Measurements from ENCODE around the gene SCAMP1. TPM values are rescaled to one million over a fixed set of nuclear protein-coding genes. Genes with fewer than 3 reads are reported as not detected.
A peak's percentile ranks its signal among the peaks of the same experiment; 100 is the strongest.

The SCAMP1 gene
- total and polyA plus RNA-seq, 2 donors (not counting 1 experiment from before 2014, with no cell fraction given), result 44.3 to 60.6 TPM

DNA sequence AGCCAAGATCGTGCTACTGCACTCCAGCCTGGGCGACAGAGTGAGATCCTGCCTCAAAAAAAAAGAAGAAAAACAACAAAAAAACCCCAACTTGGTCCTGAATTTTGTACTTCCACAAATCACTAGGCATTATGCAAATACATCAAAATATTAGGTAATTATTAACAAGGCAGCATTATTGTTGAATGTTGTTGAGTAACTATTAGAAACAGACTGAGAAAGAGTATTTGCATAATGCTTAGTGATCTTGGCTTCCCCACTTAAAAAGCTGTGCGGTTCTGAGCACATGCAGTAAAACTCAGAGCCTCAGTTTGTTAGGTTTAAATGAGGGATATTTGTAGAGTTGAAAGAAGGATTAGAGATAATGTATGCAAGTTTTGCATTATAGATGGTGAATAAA lies 64.2 kb downstream of the SCAMP1 start:
- no peak for TF ChIP-seq EZH2 (IDR thresholded peaks at IDR 0.05; ENCODE audit: low read length, missing control alignments)
- TF ChIP-seq CTCF (conservative IDR thresholded peaks at IDR 0.05 in 1 of 2, IDR thresholded peaks at IDR 0.05 in 1 of 2; ENCODE audit: low read depth in 1 of 2, low read length in 2 of 2), result no peak
- H3K27ac ChIP-seq (ENCODE audit: insufficient read depth, low read length), result no peak overlapping the region
- H3K4me3 ChIP-seq (replicated peaks in 1 of 4; ENCODE audit: control extremely low read depth in 1 of 4, insufficient read depth in 1 of 4, low read depth in 3 of 4, low read length in 4 of 4), result no peak overlapping the region
- no peak overlapping the region for H3K4me2 ChIP-seq (ENCODE audit: extremely low read depth, insufficient read depth, low read length)
- H4K20me1 ChIP-seq (ENCODE audit: control insufficient read depth, extremely low read depth, insufficient read depth, low read length), result no peaks in the 10 kb centered on the region
- no peaks in the 10 kb centered on the region for H3K79me2 ChIP-seq (ENCODE audit: control insufficient read depth, insufficient read depth, low read length)
- no peak overlapping the region for H3K9ac ChIP-seq (ENCODE audit: insufficient read depth, low read length)
- H3K36me3 ChIP-seq (ENCODE audit: control insufficient read depth, insufficient read depth, low read length), result peaks cover 2% of the 10 kb centered on the region
- DNase-seq (ENCODE audit: low read depth in 2 of 2), result no peak
- H3K4me1 ChIP-seq (ENCODE audit: control insufficient read depth, extremely low read depth, insufficient read depth, low read length), result no peaks in the 10 kb centered on the region
- no peaks in the 10 kb centered on the region for H3K27me3 ChIP-seq (ENCODE audit: control insufficient read depth, insufficient read depth, low read length)
- no peak overlapping the region for H2AFZ ChIP-seq (ENCODE audit: low read length)
- H3K9me3 ChIP-seq (ENCODE audit: control insufficient read depth, insufficient read depth, low read depth, low read length), result no peaks in the 10 kb centered on the region

- no peaks in the 10 kb centered on the region for H3K9me3 ChIP-seq (ENCODE audit: control insufficient read depth, insufficient read depth, low read depth, low read length)
- TF ChIP-seq EZH2 (IDR thresholded peaks at IDR 0.05; ENCODE audit: low read length, missing control alignments) (no peak), CTCF (conservative IDR thresholded peaks at IDR 0.05 in 1 of 2, IDR thresholded peaks at IDR 0.05 in 1 of 2; ENCODE audit: low read depth in 1 of 2, low read length in 2 of 2) (no peak)
- no peak overlapping the region for H2AFZ ChIP-seq (ENCODE audit: low read length)
- H3K4me2 ChIP-seq (ENCODE audit: extremely low read depth, insufficient read depth, low read length), result no peak overlapping the region
- peak in 1 of 2 donors; percentile 8 for DNase-seq (ENCODE audit: low read depth in 2 of 2)
- no peaks in the 10 kb centered on the region for H3K27me3 ChIP-seq (ENCODE audit: control insufficient read depth, insufficient read depth, low read length)
- H3K36me3 ChIP-seq (ENCODE audit: control insufficient read depth, insufficient read depth, low read length), result peaks cover 2% of the 10 kb centered on the region
- no peaks in the 10 kb centered on the region for H4K20me1 ChIP-seq (ENCODE audit: control insufficient read depth, extremely low read depth, insufficient read depth, low read length)
- no peak overlapping the region for H3K9ac ChIP-seq (ENCODE audit: insufficient read depth, low read length)
- no peaks in the 10 kb centered on the region for H3K4me1 ChIP-seq (ENCODE audit: control insufficient read depth, extremely low read depth, insufficient read depth, low read length)
- no peak overlapping the region for H3K4me3 ChIP-seq (replicated peaks in 1 of 4; ENCODE audit: control extremely low read depth in 1 of 4, insufficient read depth in 1 of 4, low read depth in 3 of 4, low read length in 4 of 4)
- no peak overlapping the region for H3K27ac ChIP-seq (ENCODE audit: insufficient read depth, low read length)
- H3K79me2 ChIP-seq (ENCODE audit: control insufficient read depth, insufficient read depth, low read length), result no peaks in the 10 kb centered on the region
These were observed 69.0 kb downstream of the SCAMP1 start for GRCh38 chr5:78429332-78429980.

- H3K9me3 ChIP-seq (ENCODE audit: control insufficient read depth, insufficient read depth, low read depth, low read length), result no peaks in the 10 kb centered on the region
- H3K79me2 ChIP-seq (ENCODE audit: control insufficient read depth, insufficient read depth, low read length), result no peaks in the 10 kb centered on the region
- no peak for TF ChIP-seq EZH2 (IDR thresholded peaks at IDR 0.05; ENCODE audit: low read length, missing control alignments)
- no peak for TF ChIP-seq CTCF (conservative IDR thresholded peaks at IDR 0.05 in 1 of 2, IDR thresholded peaks at IDR 0.05 in 1 of 2; ENCODE audit: low read depth in 1 of 2, low read length in 2 of 2)
- DNase-seq (ENCODE audit: low read depth in 2 of 2), result peak in 1 of 2 donors; percentile 8
- H4K20me1 ChIP-seq (ENCODE audit: control insufficient read depth, extremely low read depth, insufficient read depth, low read length), result no peaks in the 10 kb centered on the region
- H3K9ac ChIP-seq (ENCODE audit: insufficient read depth, low read length), result no peak overlapping the region
- H3K36me3 ChIP-seq (ENCODE audit: control insufficient read depth, insufficient read depth, low read length), result peaks cover 2% of the 10 kb centered on the region
- H3K4me2 ChIP-seq (ENCODE audit: extremely low read depth, insufficient read depth, low read length), result no peak overlapping the region
- no peak overlapping the region for H3K4me3 ChIP-seq (replicated peaks in 1 of 4; ENCODE audit: control extremely low read depth in 1 of 4, insufficient read depth in 1 of 4, low read depth in 3 of 4, low read length in 4 of 4)
- no peaks in the 10 kb centered on the region for H3K27me3 ChIP-seq (ENCODE audit: control insufficient read depth, insufficient read depth, low read length)
- no peak overlapping the region for H2AFZ ChIP-seq (ENCODE audit: low read length)
- no peak overlapping the region for H3K27ac ChIP-seq (ENCODE audit: insufficient read depth, low read length)
- no peaks in the 10 kb centered on the region for H3K4me1 ChIP-seq (ENCODE audit: control insufficient read depth, extremely low read depth, insufficient read depth, low read length)
These were observed 70.4 kb downstream of the SCAMP1 start for GRCh38 chr5:78430866-78431265.
